Keratinocyte (primary cell): ENCODE data around the gene CSNK1D.

Experiments
- EZH2 ChIP-seq: IDR thresholded peaks from one replicate; pipeline ENCODE4 v1.6.1; 2012; ENCODE audit warnings: inconsistent platforms, mild to moderate bottlenecking, low read length, moderate library complexity
- TF ChIP-seq, protein P1 (sequence below), 3 experiments: IDR thresholded peaks in 1 of 3; conservative IDR thresholded peaks in 1 of 3; optimal IDR thresholded peaks in 1 of 3; 2 replicates in 2 of 3; 3 replicates in 1 of 3; pipeline versions ENCODE3 to v1.5.1; 2011; ENCODE audit warnings: low read length in 3 of 3, mild to moderate bottlenecking in 3 of 3, moderate library complexity in 2 of 3, control low read depth in 1 of 3, inconsistent platforms in 1 of 3; ENCODE audit not compliant: insufficient read depth in 2 of 3; ENCODE audit errors: extremely low read depth in 1 of 3

DNA sequence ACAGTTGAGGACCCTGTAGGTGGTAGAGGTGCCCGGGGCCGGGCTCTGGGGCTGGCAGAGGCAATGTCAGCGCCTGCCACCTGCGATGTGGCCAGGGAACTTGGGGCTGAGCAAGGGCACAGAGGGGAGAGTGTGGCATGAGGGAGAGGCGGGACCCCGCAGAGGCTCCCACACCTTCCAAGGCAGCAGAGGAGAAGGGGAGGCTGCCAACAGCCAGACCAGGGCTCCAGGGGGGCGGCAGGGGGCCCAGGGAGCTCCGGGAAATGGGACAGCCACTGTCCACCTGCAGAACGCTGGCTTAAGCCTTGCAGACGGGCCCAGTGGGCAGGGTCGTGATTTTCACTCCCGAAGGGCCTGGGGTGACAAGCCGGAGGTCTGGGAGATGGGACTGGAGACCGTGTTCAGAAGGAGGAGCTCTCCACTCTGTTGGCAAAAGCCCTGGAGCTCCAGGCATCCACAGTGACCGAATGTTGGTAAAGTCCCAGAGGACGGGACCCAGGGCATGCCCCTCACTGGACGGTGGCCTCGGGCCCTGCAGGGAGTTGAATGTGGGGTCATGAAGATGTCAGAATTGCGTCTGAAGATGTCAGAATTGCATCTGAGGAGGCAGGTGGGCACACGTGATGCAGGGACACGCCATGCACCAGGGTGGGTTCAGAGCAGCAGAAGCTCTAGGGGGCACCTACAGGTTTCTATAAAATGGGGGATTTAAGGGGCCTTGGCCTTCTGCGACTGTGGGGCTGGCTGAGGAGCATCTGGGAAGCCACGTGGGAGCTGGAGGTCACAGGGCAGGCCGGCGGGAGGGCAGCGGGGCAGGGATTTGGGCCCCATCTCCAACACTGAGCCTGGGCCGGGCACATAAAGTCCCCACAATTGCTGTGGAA lies 25.3 kb upstream of the CSNK1D start:
- TF ChIP-seq, protein P1, sequence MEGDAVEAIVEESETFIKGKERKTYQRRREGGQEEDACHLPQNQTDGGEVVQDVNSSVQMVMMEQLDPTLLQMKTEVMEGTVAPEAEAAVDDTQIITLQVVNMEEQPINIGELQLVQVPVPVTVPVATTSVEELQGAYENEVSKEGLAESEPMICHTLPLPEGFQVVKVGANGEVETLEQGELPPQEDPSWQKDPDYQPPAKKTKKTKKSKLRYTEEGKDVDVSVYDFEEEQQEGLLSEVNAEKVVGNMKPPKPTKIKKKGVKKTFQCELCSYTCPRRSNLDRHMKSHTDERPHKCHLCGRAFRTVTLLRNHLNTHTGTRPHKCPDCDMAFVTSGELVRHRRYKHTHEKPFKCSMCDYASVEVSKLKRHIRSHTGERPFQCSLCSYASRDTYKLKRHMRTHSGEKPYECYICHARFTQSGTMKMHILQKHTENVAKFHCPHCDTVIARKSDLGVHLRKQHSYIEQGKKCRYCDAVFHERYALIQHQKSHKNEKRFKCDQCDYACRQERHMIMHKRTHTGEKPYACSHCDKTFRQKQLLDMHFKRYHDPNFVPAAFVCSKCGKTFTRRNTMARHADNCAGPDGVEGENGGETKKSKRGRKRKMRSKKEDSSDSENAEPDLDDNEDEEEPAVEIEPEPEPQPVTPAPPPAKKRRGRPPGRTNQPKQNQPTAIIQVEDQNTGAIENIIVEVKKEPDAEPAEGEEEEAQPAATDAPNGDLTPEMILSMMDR (optimal IDR thresholded peaks at IDR 0.05 in 1 of 3, IDR thresholded peaks at IDR 0.05 in 1 of 3, conservative IDR thresholded peaks at IDR 0.05 in 1 of 3; ENCODE audit: extremely low read depth in 1 of 3, insufficient read depth in 2 of 3, low read length in 3 of 3), result peak in 1 of 3 experiments; percentile 1
- TF ChIP-seq EZH2, result no peak
